HG02588 (cell line): ENCODE results near the gene HK1.

ENCODE experiments used
- ATAC-seq: cut with Tn5 transposase; IDR thresholded peaks from one replicate; pipeline ENCODE4 v1.9.1; 2021; ENCODE audit warnings: mild to moderate bottlenecking, moderate library complexity; ENCODE audit not compliant: unreplicated experiment

The HK1 gene

DNA sequence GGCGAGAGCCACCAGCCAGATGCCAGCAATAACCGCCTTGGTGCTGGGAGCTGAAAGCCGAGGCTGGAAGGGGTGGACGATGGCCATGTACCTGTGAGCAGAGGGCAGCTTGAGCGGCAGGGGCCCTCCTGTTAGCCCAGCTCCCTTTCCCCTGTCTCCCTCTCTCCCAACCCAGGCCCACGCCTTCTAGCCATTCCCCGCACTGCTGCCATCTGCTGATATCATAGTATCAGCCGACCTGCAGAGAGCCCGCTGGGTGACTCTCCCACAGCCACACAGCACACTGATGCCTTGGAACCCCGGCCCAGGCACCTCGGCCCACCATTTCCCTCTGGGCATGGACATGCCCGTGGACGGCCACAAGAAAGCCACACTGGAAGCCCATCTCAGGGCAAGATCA, 136.8 kb downstream of the HK1 start:
- ATAC-seq: no peak

DNA sequence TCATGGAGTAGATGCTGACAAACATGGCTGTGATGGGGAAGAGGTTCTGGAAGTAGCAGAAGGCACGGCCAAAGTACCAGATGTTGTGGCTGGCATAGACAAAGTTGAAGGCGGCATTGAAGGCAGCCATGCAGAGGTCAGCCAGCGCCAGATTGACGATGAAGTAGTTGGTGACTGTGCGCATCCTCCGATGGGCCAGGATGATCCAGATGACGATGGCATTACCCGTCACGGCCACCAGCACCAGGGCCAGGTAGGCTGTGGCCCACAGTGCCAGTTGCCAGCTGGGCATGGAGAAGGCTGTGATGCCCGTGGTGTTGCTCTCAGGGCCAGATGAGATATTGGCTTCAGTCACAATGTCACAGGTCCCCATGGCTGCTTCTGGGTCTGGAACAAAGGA, 137.7 kb downstream of the HK1 start:
- ATAC-seq: no peak

GRCh38 chr10:69416695-69417094, 138.4 kb downstream of the HK1 start, which contains the start of gene TACR2:
Gene TACR2 (minus strand): TSS chr10:69416918. CDS start chr10:69416323, 595 bp downstream.
- no peak for ATAC-seq

DNA sequence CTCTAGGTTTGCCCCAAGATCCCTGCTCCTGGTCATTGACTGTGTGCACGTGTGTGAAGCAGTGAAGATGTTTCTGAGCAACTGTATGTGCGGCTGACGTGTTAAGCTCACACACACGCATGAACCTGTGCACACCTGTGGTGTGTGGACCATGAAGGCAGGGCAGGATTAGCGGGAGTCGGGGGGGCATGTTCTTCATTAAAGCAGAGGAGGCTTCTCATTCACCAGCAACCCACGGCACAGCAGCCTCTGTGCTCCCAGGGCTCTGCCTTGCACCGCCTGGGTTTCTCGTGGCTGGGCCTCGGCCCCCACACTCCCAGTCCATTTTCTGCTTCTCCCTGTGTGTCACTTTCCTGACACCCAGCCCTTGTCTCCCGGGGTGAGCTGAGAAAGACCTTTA, 139.2 kb downstream of the HK1 start:
- ATAC-seq: no peak

- no peak for ATAC-seq
Measured at GRCh38 chr10:69418052-69418752, 139.9 kb downstream of the HK1 start.

GRCh38 chr10:69419096-69419743, 140.9 kb downstream of the HK1 start:
- ATAC-seq: no peak

GRCh38 chr10:69419744-69420126, 141.4 kb downstream of the HK1 start:
- ATAC-seq: no peak

DNA sequence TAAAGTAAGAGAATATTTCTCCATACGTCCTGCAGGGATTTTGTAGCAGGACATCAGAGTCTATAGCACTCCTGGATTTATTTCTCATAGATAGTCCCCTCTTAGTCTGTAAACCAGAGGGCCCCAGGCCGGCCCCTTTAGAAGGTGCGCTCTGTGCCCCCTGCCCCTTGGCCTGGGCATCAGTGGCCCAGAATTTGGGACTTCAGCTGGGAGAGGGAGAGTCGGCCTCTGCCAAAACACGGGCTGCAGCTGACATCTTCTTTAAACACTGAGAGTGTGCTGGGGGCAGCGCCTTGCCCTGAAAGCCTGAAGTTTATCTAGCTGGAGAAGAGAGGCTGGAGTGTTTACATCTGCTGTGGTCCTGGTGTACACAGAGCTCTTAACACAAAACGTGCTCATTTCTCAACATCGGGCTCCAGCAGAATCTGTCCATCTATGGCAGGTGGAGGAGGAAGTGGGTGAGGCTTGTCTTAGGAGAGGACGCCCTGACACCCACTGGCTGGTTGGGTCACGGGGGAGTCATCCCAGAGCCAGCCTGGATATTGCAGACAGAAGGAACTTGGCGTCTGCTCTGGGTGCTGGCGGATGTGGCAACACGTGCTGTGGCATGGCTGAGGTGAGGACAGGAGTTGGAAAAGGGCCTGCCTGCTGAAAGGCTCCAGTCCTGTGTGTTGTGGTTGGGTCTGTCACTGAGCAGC, 143.5 kb downstream of the HK1 start:
- no peak for ATAC-seq

DNA sequence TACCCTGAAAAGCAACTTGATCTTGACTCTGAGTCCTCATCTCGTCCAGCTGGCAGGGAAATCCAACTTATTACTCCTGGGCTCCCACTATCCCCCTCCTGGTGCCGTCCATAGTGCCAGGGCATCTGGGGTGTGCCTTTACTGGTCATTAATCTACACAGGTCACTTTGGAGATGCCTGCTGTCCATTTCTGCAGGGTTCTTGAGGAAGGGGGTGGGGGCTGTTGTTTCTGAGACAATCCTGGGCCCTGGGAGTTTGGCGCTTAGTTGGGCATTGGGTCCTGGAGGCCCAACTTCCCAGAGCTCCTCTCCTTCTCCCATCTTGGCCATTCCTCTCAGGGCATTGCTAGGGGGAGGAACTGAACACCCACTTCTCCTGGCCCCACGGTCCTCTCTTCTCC, 144.4 kb downstream of the HK1 start:
- no peak for ATAC-seq

- ATAC-seq: no peak
Measured at GRCh38 chr10:69425041-69425440, 146.7 kb downstream of the HK1 start.

DNA sequence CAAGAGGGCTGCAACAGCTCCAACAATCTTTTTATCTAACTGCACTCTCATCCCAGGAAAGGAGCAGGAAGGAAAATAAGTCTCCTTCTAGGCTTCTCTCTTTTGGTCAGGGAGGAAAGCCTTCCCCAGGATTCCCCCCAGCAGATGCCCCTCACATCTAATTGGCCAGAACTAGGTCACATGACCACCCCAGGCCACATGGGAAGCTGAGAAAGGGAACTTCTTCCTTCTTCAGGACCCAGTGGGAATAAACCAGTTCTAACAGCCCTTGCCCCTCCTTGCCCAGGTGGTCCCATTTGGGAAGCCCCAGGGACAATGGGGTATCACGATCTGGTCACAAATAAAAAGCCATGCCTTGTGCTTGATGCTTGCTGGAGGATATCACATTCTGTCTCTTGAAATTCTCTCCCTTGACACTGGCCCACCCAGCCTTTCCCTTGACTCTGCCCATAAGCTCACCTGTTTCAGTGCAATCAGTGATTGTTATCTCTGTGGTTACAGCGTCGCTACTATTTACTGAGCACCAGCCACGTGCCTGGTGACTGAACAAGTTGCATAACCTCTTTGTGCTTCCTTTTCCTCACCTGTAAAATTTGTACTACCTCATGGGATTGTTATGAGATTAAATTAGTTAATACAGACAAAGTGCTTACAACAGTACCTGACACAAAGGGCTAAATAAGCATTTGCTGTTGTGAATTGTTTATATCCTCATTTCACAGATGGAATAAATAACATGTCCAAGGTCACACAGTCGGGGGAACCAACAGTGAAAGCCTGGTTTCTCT, 147.4 kb downstream of the HK1 start:
- no peak for ATAC-seq

GRCh38 chr10:69426376-69426727, 148.1 kb downstream of the HK1 start:
- ATAC-seq: no peak

DNA sequence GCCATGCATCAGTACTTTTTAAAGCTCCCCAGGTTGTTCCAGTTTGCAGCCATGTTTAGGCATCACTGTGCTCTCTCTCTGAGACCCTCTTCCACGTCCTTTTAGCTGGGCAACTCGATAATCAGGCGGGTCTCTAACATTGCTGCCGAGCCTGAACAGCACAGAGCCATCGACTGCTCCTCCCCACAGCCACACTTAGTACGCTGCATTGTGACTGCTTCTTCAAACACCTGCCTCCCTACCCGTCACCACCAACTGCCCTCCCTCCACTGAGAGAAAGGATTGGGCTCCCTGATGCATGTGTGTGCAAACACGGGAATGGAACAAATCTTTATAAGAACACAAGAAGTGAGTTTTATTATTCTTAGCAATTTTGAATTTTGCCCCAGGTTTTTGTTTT, 149.9 kb downstream of the HK1 start:
- no peak for ATAC-seq

DNA sequence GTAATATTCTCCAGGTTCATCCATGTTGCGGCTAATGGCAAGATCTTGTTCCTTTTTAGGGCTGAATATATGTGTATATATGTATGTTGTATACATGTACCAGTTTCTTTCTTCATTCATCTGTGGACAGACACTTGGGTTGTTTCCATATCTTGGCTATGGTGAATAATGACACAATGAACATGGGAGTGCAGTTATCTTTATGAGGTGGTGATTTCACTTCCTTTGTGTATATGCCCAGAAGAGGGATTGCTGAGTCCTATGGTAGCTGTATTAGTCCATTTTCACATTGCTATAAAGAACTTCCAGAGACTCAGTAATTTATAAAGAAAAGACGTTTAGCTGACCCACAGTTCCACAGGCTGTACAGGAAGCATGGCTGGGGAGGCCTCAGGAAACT, 155.9 kb downstream of the HK1 start:
- ATAC-seq: no peak

DNA sequence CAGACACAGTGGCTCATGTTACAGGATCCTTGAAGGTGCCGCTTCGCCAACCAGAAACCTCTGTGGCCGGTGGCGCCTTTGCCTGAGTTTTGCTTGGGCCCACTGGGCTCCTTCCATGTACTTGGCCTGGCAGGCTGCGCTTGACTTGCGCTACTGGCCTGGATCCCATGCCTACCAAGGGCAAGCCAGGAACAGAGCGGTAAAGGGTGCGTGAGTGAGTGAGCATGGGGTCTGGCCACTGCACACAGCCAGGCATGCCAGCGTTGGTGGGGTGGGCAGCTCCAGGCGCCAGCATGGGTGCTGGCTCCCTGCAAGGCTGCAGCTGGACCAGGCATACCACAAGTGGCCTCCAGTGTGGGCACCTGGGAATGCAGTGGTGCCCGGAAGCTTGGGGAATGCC, 156.6 kb downstream of the HK1 start:
- no peak for ATAC-seq

DNA sequence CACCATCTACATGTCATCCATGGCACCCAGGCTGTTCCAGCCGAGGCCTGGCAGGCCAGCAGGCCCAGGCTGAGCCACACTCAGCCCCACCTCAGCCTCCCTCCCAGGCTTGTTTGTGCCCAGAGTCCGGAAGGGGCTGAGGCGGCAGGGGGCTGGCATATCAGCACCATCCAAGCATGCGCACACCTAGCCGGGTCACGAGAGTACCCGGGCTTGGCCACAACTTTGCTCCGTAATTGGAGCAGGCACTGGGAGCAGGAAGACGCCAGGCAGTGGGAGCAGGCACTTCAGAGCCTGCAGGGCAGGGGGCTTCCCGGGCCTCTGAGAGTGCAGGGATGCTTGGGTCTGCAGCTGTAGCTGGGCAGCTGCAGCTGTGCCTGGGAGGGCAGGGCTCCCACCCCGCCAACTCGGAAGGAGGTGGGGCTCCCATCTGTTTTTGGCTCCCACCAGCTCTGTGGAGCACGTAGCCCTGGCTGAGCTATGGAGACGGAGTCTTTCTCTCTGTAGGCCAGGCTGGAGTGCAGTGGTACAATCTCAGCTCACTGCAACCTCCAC, 157.7 kb downstream of the HK1 start:
- no peak for ATAC-seq

GRCh38 chr10:69437321-69438259, 159.3 kb downstream of the HK1 start:
- ATAC-seq: no peak

GRCh38 chr10:69438536-69439349, 160.4 kb downstream of the HK1 start:
- ATAC-seq: no peak

- no peak for ATAC-seq
Measured at GRCh38 chr10:69439350-69439739, 161.0 kb downstream of the HK1 start.
